Measurements from ENCODE around the gene SLC40A1. TPM values are rescaled to one million over a fixed set of nuclear protein-coding genes. Genes with fewer than 3 reads are reported as not detected.

SLC40A1 gene
- total and polyA plus RNA-seq, 2 of the 8 experiments (the other 6 are each of a cell fraction or from before 2014, with no cell fraction given), result 0.03 TPM; not detected in 1

GRCh38 chr2:189581354-189582139 lies 961 bp upstream of the SLC40A1 start:
- H3K9me3 ChIP-seq (ENCODE audit: insufficient read depth in 2 of 2, low read depth in 1 of 2, low read length in 1 of 2), result no peaks in the 10 kb centered on the region
- peak; percentile 11 for TF ChIP-seq SUZ12 (IDR thresholded peaks at IDR 0.05; ENCODE audit: low read length)
- 0 out of 2 replicates have a peak, but pooled peaks have one; percentile 11 for TF ChIP-seq EGR1 (IDR thresholded peaks at IDR 0.05; ENCODE audit: borderline replicate concordance, low read depth, low read length)
- TF ChIP-seq NANOG (IDR thresholded peaks at IDR 0.05; ENCODE audit: insufficient read depth, low read depth, low read length, poor library complexity, severe bottlenecking), result peak; percentile 5
- TF ChIP-seq POLR2AphosphoS5 (IDR thresholded peaks at IDR 0.05; ENCODE audit: low read depth, low read length), result peak; percentile 88
- TF ChIP-seq ZNF274 (IDR thresholded peaks at IDR 0.05; ENCODE audit: borderline replicate concordance, extremely low read depth, low read length), result no peak
- peak; percentile 64; the same call in 1 of the 2 replicates for TF ChIP-seq TCF12 (IDR thresholded peaks at IDR 0.05; ENCODE audit: low read depth, low read length)
- no peak for TF ChIP-seq POU5F1 (IDR thresholded peaks at IDR 0.05; ENCODE audit: low read depth, low read length)
- TF ChIP-seq CEBPB (IDR thresholded peaks at IDR 0.05; ENCODE audit: low read depth, low read length), result no peak
- TF ChIP-seq RNF2 (IDR thresholded peaks at IDR 0.05; ENCODE audit: borderline replicate concordance, low read depth, low read length, missing control alignments, poor library complexity, severe bottlenecking), result peak; percentile 5
- peak; percentile 39; the same call in 1 of the 2 replicates for TF ChIP-seq TEAD4 (IDR thresholded peaks at IDR 0.05; ENCODE audit: low read depth, low read length)
- peak; percentile 61 for TF ChIP-seq SP1 (IDR thresholded peaks at IDR 0.05; ENCODE audit: low read depth, low read length)
- TF ChIP-seq KDM4A (IDR thresholded peaks at IDR 0.05; ENCODE audit: low read depth, low read length, severe bottlenecking), result no peak
- ChIA-PET CTCF (ENCODE audit: partially characterized antibody) (interaction anchor here (1.3 kb wide), 2 partner anchors 78 to 116 kb away, joined by 3 read pairs; no protein-coding TSS in a partner anchor), POLR2A (ENCODE audit: partially characterized antibody) (no interaction called here)
- no peak overlapping the region for H2AFZ ChIP-seq (ENCODE audit: low read length)
- H4K20me1 ChIP-seq (replicated peaks in 1 of 2; ENCODE audit: control insufficient read depth in 1 of 2, insufficient read depth in 2 of 2, low read length in 2 of 2), result peaks cover 4 to 5% of the 10 kb centered on the region in 2 experiments
- DNase-seq (ENCODE audit: low read depth in 1 of 2, low spot score in 2 of 2) (no peak), FAIRE-seq (peak; percentile 42)
- peaks cover 52 to 84% (median 74%) of the 10 kb centered on the region in 4 experiments for H3K27me3 ChIP-seq (replicated peaks in 1 of 4; ENCODE audit: control insufficient read depth in 3 of 4, extremely low read depth in 1 of 4, insufficient read depth in 3 of 4, low read length in 3 of 4)
- no peak overlapping the region for H2BK20ac ChIP-seq (ENCODE audit: low read length)
- no peak overlapping the region for H2AK5ac ChIP-seq (ENCODE audit: low read depth, low read length)
- no peak overlapping the region for H4K5ac ChIP-seq (ENCODE audit: insufficient read length, low read depth, low read length)
- H3K4me2 ChIP-seq (ENCODE audit: insufficient read depth in 1 of 2, low read depth in 2 of 2, low read length in 2 of 2), result peak overlapping the region; percentile 87 to 93
- H3K23me2 ChIP-seq (ENCODE audit: low read depth, low read length), result peaks cover 5% of the 10 kb centered on the region; the same call in 1 of the 2 replicates
- H2BK5ac ChIP-seq (ENCODE audit: low read depth, low read length), result no peak overlapping the region
- no peak overlapping the region for H4K91ac ChIP-seq (replicated peaks; ENCODE audit: insufficient read length, low read length)
- WGBS, 2 experiments (ENCODE audit: extremely low coverage in 1 of 2, insufficient coverage in 1 of 2, insufficient read length in 1 of 2, insufficient replicate concordance in 2 of 2, low coverage in 1 of 2, low lambda C conversion rate in 2 of 2, missing lambda C conversion rate in 1 of 2), result 7% methylated on average over 22 of the region's 22 CpGs; no CpG with 5 or more reads in 1 of the 2 experiments
- H3K27ac ChIP-seq (ENCODE audit: low read depth, low read length), result no peak overlapping the region
- no peak overlapping the region for H3K23ac ChIP-seq (ENCODE audit: insufficient read length)
- H3K79me1 ChIP-seq (ENCODE audit: low read depth, low read length), result no peaks in the 10 kb centered on the region
- H3K18ac ChIP-seq (ENCODE audit: extremely low read depth, low read length), result no peak overlapping the region
- no peak overlapping the region for H2BK120ac ChIP-seq (replicated peaks; ENCODE audit: low read depth, low read length)
- no peak overlapping the region for H3K14ac ChIP-seq (ENCODE audit: insufficient read length)
- peaks cover 3 to 8% (median 4%) of the 10 kb centered on the region in 4 experiments; a peak in 5 of 7 replicates for H3K4me1 ChIP-seq (replicated peaks in 1 of 4; ENCODE audit: control insufficient read depth in 3 of 4, insufficient read depth in 4 of 4, low read length in 3 of 4)
- no peaks in the 10 kb centered on the region for H3K36me3 ChIP-seq (ENCODE audit: control insufficient read depth in 2 of 4, insufficient read depth in 4 of 4, low read length in 3 of 4)
- no peak overlapping the region for H2BK12ac ChIP-seq (ENCODE audit: low read depth, low read length)
- no peak overlapping the region for H3K56ac ChIP-seq (replicated peaks; ENCODE audit: insufficient read length, low read depth, low read length)
- peak overlapping the region; percentile 48 to 66 (median 52); a peak in 6 of 8 replicates for H3K4me3 ChIP-seq (ENCODE audit: extremely low read depth in 1 of 4, insufficient read depth in 2 of 4, low read depth in 3 of 4, low read length in 4 of 4)
- no peak overlapping the region for H3K4ac ChIP-seq (replicated peaks; ENCODE audit: insufficient read length, low read depth, low read length)
- no peak overlapping the region for H4K8ac ChIP-seq (ENCODE audit: extremely low read depth, insufficient read depth, low read length)
- no peaks in the 10 kb centered on the region for H3K79me2 ChIP-seq (ENCODE audit: control insufficient read depth in 1 of 2, insufficient read depth in 2 of 2, low read length in 2 of 2)
- no peak overlapping the region for H2BK15ac ChIP-seq (ENCODE audit: low read length)
- no peak overlapping the region for H3K9ac ChIP-seq (replicated peaks in 1 of 4; ENCODE audit: extremely low read depth in 1 of 4, low read depth in 3 of 4, low read length in 3 of 4)

Data from H1 (cell line).